K562 (cell line): ENCODE measurements around the gene CCDC187. TPM values are rescaled to one million over a fixed set of nuclear protein-coding genes. Genes with fewer than 3 reads are reported as not detected.

Source experiments
- ATAC-seq: fragments of 200-7000 bp; cut with Tn5 transposase; 3 replicates; pipeline ENCODE4 v1.9.1; 2020; ENCODE audit warnings: moderate library complexity
- BruUV-seq: library from RNA; stranded (reverse); fragments of 400-500 nt; replicated peaks from 2 replicates; lab custom pipeline; 2021; lab: Mats Ljungman, UMichigan
- CTCF ChIA-PET: fragments of 300-600 bp; formaldehyde crosslinking; extraction: SDS; loops from one replicate; lab custom pipeline; 2021; ENCODE audit warnings: low intra/inter-chr PET ratio; lab: Yijun Ruan, JAX
- POLR2A ChIA-PET: fragments of 300-600, 350-650 bp; sonication (Branson Sonifier 250); formaldehyde crosslinking; extraction: SDS; loops from one replicate; lab custom pipeline; 2021; ENCODE audit warnings: antibody characterized with exemption, inconsistent platforms; lab: Yijun Ruan, JAX
- DNase-seq, 4 experiments: peaks; one replicate each; pipeline versions ENCODE4 v3.0.0 to v3.0.0-alpha.2; 2011 to 2018; ENCODE audit warnings: low spot score in 3 of 4, mixed read lengths in 3 of 4; ENCODE audit errors: extremely low read depth in 1 of 4
- FAIRE-seq: peaks from 2 replicates; lab custom pipeline; 2011; peaks lifted over from hg19 to GRCh38; lab: Jason Lieb, UNC
- H2AFZ ChIP-seq: 2 replicates; pipeline ENCODE4 v1.6.0; 2011; ENCODE audit warnings: low read depth, low read length, control low read depth, inconsistent platforms
- H3K27ac ChIP-seq: fragments of 200-600 bp; 3 replicates; pipeline ENCODE4 v1.8.0; 2011; ENCODE audit warnings: low read depth, mild to moderate bottlenecking, control low read depth, inconsistent platforms, low read length, moderate library complexity, mixed read lengths; ENCODE audit errors: extremely low read depth
- H3K27me3 ChIP-seq, 2 experiments: fragments of 300-600 bp in 1 of 2; 2 replicates in 1 of 2; 3 replicates in 1 of 2; pipeline versions ENCODE4 v1.6.0 to v1.8.0; 2011; ENCODE audit warnings: inconsistent platforms in 2 of 2, low read length in 2 of 2, mild to moderate bottlenecking in 1 of 2, mixed read lengths in 1 of 2, moderate library complexity in 1 of 2; ENCODE audit not compliant: control insufficient read depth in 2 of 2, insufficient read depth in 2 of 2
- H3K36me3 ChIP-seq: fragments of 300-600 bp; 3 replicates; pipeline ENCODE4 v1.8.0; 2011; ENCODE audit warnings: mild to moderate bottlenecking, low read length, inconsistent platforms; ENCODE audit not compliant: control insufficient read depth, insufficient read depth
- H3K4me1 ChIP-seq, 2 experiments: fragments of 200-600 bp in 1 of 2; replicated peaks in 1 of 2; 2 replicates in 1 of 2; 3 replicates in 1 of 2; pipeline versions ENCODE4 v1.5.1 to v1.8.0; 2011; ENCODE audit warnings: inconsistent platforms in 2 of 2, low read length in 2 of 2, mild to moderate bottlenecking in 1 of 2, mixed read lengths in 1 of 2, moderate library complexity in 1 of 2; ENCODE audit not compliant: control insufficient read depth in 2 of 2, insufficient read depth in 2 of 2
- H3K4me2 ChIP-seq: 2 replicates; pipeline ENCODE4 v1.6.1; 2011; ENCODE audit warnings: low read length, control low read depth, inconsistent platforms, mixed read lengths; ENCODE audit not compliant: insufficient read depth
- H3K4me3 ChIP-seq: fragments of 200-600 bp; sonication (generic), shearing (Covaris generic); 2 replicates; pipeline ENCODE4 v1.5.1; 2016; ENCODE audit warnings: control low read depth, inconsistent platforms
- H3K79me2 ChIP-seq: fragments of 200-600 bp; 3 replicates; pipeline ENCODE4 v1.8.0; 2011; ENCODE audit warnings: low read length, inconsistent platforms; ENCODE audit not compliant: control insufficient read depth, insufficient read depth
- H3K9ac ChIP-seq, 2 experiments: 2 replicates each; pipeline versions ENCODE4 v1.6.0 to v1.6.1; 2011; ENCODE audit warnings: low read depth in 2 of 2, low read length in 2 of 2, control low read depth in 1 of 2, inconsistent platforms in 1 of 2, mild to moderate bottlenecking in 1 of 2, mixed read lengths in 1 of 2; ENCODE audit not compliant: insufficient read depth in 1 of 2
- H3K9me1 ChIP-seq: one replicate; pipeline ENCODE4 v1.6.0; 2011; ENCODE audit warnings: inconsistent platforms, mild to moderate bottlenecking, low read length, moderate library complexity; ENCODE audit not compliant: control insufficient read depth, insufficient read depth
- H3K9me3 ChIP-seq: replicated peaks from 2 replicates; pipeline ENCODE4 v1.5.1; 2011; ENCODE audit warnings: low read depth, low read length, inconsistent platforms; ENCODE audit not compliant: control insufficient read depth, insufficient read depth
- H4K20me1 ChIP-seq: replicated peaks from 2 replicates; pipeline ENCODE4 v1.6.1; 2011; ENCODE audit warnings: low read length, inconsistent platforms, mixed read lengths; ENCODE audit not compliant: control insufficient read depth, insufficient read depth
- CAMTA2 ChIP-seq: fragments of 250-450 bp; sonication (Bioruptor Pico); conservative IDR thresholded peaks from 2 replicates; pipeline ENCODE4 v1.5.1; 2022
- CHD2 ChIP-seq: IDR thresholded peaks from 2 replicates; pipeline ENCODE4 v1.6.1; 2011; ENCODE audit warnings: low read depth, low read length
- HLTF ChIP-seq: fragments of 450-650 bp; IDR thresholded peaks from 2 replicates; pipeline ENCODE4 v1.6.1; 2016
- POLR2AphosphoS2 ChIP-seq: IDR thresholded peaks from 2 replicates; pipeline ENCODE4 v1.6.1; 2012; ENCODE audit warnings: low read length, improper control_type of control experiment
- POLR2G ChIP-seq: fragments of 200-400 bp; formaldehyde crosslinking; IDR thresholded peaks from 2 replicates; pipeline ENCODE4 v1.6.1; 2017; ENCODE audit warnings: low read depth, mild to moderate bottlenecking, antibody characterized with exemption, low read length, moderate library complexity
- RBM22 ChIP-seq: fragments of 200-400 bp; formaldehyde crosslinking; IDR thresholded peaks from 2 replicates; pipeline ENCODE4 v1.6.1; 2018; ENCODE audit warnings: low read length, low read depth; ENCODE audit not compliant: poor library complexity, severe bottlenecking
- TARDBP ChIP-seq: fragments of 450-650 bp; IDR thresholded peaks from 2 replicates; pipeline ENCODE4 v1.6.1; 2016
- TRIM28 ChIP-seq: fragments of 450-650 bp; IDR thresholded peaks from 2 replicates; pipeline ENCODE4 v1.6.1; 2017
- YY1 ChIP-seq, 3 experiments: IDR thresholded peaks; 2 replicates each; pipeline ENCODE4 v1.6.1; 2011; ENCODE audit warnings: low read length in 2 of 3, mild to moderate bottlenecking in 2 of 3, moderate library complexity in 2 of 3, borderline replicate concordance in 1 of 3, control low read depth in 1 of 3, low read depth in 1 of 3; ENCODE audit not compliant: insufficient read depth in 3 of 3, insufficient replicate concordance in 2 of 3, control insufficient read depth in 1 of 3, insufficient read length in 1 of 3; ENCODE audit errors: extremely low read depth in 1 of 3
- WGBS: fragments of 100-300 bp; shearing (Covaris generic); methylation state at CpG from one replicate; pipeline ENCODE4 v1.1.6; 2016; ENCODE audit warnings: low coverage, mixed read lengths; ENCODE audit not compliant: insufficient coverage; ENCODE audit errors: missing lambda C conversion rate; 5-methylcytosine and 5-hydroxymethylcytosine counted together
- in situ Hi-C: fragments of 300-500 bp; cut with MboI; formaldehyde crosslinking; loops from 4 replicates; pipeline ENCODE4 v1.15.0; 2018; ENCODE audit warnings: inconsistent platforms, mixed read lengths
- intact Hi-C: fragments of 100-400 bp; cut with micrococcal nuclease; formaldehyde crosslinking; loops from 2 replicates; pipeline ENCODE4 v1.14.2; 2022
- polyA plus RNA-seq, 8 experiments: library from polyadenylated mRNA; depleted of rRNA in 4 of 8; stranded (reverse) in 5 of 8; unstranded in 3 of 8; fragments of >200 nt; fragmentation: Nextera tagmentation in 2 of 8; fragmentation: Illumina TruSeq in 1 of 8; extraction: Ambion mirVana in 2 of 8; extraction: Trizol in 1 of 8; gene quantifications; 2 replicates each; pipeline versions ENCODE4 v1.2.1 to v1.2.3, GENCODE V29; 2011 to 2014; ENCODE audit warnings: inconsistent platforms in 1 of 8, missing spikeins in 1 of 8
- total RNA-seq, 7 experiments: library from RNA; depleted of rRNA in 6 of 7; stranded (reverse); fragments of >200 nt in 6 of 7; fragmentation: Illumina TruSeq in 2 of 7; extraction: Trizol in 2 of 7; gene quantifications; 2 replicates each; pipeline versions ENCODE4 v1.2.1 to v1.2.3, GENCODE V29; 2011 to 2021; ENCODE audit warnings: low replicate concordance in 1 of 7

Gene CCDC187
- total and polyA plus RNA-seq, 9 of the 15 experiments (the other 6 are each of a cell fraction or from before 2014, with no cell fraction given) = not detected

- TF ChIP-seq YY1 (IDR thresholded peaks at IDR 0.05; ENCODE audit: borderline replicate concordance in 1 of 3, control insufficient read depth in 1 of 3, extremely low read depth in 1 of 3, insufficient read depth in 3 of 3, insufficient read length in 1 of 3, insufficient replicate concordance in 2 of 3, low read depth in 1 of 3, low read length in 2 of 3) (no peak), TRIM28 (no peak), HLTF (no peak), CAMTA2 (no peak), CHD2 (no peak), POLR2AphosphoS2 (no peak)
Measured at GRCh38 chr9:136218271-136218670, 85.6 kb downstream of the CCDC187 start (continued).

DNA sequence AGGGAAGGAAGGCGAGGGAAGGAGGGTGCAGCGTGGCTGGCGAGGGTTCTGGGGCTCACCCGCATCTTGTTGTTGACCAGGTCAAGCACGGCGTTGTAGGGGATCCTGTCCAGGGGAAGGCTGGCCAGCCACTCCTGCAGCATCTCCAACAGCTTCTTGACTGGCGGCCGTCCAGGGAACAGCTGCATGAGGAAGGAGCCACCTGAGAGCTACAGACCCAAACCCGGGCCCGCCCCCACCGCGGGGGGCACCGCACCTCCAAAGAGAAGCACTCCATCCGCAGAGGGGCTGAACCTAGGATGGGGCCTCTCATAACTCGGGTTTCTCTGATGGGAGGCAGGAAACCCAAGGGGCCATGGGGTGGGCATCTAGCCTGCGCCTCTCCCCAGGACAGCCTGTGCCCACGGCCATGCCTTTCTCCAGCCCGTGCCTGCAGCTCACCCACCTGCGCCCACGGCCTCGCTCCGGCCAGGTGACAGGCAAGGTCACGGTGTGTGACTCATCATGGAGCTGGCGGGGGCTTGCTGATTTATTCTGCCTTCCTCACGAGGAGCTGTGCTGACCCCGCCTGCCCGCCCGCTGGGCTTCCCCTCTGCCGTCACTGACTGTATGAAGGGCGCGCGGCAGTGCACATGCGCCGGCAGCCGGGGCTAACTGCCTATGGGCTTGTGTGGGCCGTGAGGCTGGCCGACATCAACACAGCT is 87.2 kb downstream of the CCDC187 start:
- Histone ChIP-seq H2AFZ (no peak overlapping the region), H3K9me3 (no peaks in the 10 kb centered on the region), H4K20me1 (peaks cover 9% of the 10 kb centered on the region), H3K4me1 (peaks cover 27 to 47% of the 10 kb centered on the region in 2 experiments), H3K79me2 (no peaks in the 10 kb centered on the region), H3K36me3 (peaks cover 84% of the 10 kb centered on the region; the same call in 2 of the 3 replicates), H3K4me3 (no peak overlapping the region), H3K9ac (no peak overlapping the region), H3K27me3 (no peaks in the 10 kb centered on the region), H3K4me2 (no peak overlapping the region), H3K27ac (no peak overlapping the region), H3K9me1 (peaks cover 3% of the 10 kb centered on the region)
- DNase-seq (no peak), ATAC-seq (no peak), FAIRE-seq (no peak)
- ChIA-PET POLR2A (interaction anchor here (0.7 to 1.6 kb wide), 6 partner anchors 8 to 78 kb away, joined by 3 to 5 read pairs (median 4); no protein-coding TSS in a partner anchor), CTCF (no interaction called here)
- intact Hi-C loops = no loop called here
- BruUV-seq = no TSS peak
- in situ Hi-C loops = no loop called here
- peak; percentile 21 for TF ChIP-seq RBM22
- TF ChIP-seq POLR2G = peak; percentile 53
- no peak for TF ChIP-seq TARDBP
- TF ChIP-seq, all 486 proteins: peak for 2
- WGBS = 94% methylated on average over 14 of the region's 37 CpGs
